Left forelimb (tissue), 1 donor: Measurements from ENCODE around the gene NPEPL1.
"Not testable (repeated sequence)": the region's sequence is repeated elsewhere in the genome, so short reads cannot be mapped to it uniquely, and the experiment has no call there.

Experiments
- DNase-seq: peaks from one replicate; pipeline ENCODE4 v3.0.0-alpha.2; 2018; ENCODE audit warnings: low spot score

The NPEPL1 gene

DNA sequence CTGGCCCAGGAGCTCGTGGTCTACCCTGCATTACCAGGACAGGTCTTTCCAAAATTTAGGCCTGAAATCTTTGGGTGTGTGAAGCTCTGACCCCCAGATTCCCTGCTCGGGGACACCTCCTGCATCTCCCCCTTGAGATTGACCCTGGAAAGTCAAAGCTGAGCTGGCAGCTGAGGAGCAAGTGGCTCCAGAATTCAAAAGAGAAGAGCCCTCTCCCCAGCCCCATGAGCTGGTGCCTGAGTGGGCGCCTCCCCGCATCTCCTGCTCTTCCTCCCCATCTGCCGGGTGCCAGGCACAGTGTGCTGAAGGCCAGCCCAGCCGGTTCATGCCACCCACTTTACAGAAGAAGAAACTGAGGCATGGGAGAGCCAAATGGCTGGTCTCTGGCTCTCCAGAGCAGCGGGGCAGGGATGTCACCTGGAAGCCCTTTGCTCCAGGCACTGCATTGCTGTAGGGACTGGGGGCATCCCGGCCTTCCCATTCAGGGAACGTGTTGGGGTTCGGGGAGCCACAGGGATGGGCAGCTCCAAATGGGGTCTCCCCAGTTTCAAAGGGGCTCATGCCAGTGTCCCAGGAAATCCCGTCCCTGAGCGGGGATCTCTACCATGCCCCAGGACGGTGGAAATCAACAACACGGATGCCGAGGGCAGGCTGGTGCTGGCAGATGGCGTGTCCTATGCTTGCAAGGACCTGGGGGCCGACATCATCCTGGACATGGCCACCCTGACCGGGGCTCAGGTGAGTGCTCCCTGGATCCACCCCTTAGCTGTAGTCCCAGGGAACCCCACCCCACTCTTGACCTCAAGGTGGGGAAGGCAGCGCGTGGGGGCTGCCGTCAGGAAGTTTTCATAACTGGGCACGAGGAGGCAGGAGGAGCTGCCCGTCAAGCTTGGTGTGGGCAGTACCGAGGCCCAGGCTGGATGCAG, 20.5 kb downstream of the NPEPL1 start:
- no peak for DNase-seq

DNA sequence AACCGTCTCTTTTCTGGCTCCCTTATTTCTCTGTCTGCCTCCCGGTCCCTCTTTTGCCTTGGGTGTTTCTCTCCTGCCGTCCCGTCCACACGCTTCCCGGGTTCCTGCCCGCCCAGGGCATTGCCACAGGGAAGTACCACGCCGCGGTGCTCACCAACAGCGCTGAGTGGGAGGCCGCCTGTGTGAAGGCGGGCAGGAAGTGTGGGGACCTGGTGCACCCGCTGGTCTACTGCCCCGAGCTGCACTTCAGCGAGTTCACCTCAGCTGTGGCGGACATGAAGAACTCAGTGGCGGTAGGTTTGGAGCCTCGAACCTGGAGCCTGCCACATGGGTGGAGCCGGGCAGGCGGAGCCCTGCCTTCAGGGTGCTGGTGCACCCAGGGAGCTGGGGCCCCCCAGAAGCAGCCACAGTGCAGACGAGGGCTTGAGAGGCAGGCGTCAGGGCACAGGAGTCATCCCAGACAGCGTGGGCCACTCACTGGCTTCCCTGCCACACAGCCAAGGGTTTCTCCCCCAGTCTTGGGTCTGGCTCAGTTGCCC, 21.3 kb downstream of the NPEPL1 start:
- DNase-seq: no peak

DNA sequence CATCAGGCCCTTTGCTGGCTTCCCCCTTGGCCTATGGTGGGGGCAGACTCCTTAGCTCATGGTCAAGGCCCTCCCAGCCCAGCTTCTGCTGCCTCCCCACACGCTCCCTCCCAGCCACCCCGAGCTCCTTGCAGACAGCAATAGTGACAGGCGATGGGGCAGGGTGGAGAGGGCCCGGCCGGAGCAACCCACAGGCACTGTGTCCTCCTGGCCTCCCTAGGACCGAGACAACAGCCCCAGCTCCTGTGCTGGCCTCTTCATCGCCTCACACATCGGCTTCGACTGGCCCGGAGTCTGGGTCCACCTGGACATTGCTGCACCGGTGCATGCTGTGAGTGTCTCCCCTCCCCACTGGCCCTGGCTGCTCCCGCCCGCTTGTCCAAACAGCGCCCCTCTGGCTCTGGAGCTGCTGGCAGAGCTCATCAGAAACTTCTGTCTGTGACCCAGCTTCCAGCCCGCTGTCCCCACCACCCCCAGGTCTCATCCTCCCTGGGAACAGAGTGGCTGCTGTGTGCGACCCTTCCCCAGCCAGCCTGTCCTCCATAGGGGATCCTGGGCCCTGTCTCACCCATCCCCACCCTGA, 21.8 kb downstream of the NPEPL1 start:
- no peak for DNase-seq

DNA sequence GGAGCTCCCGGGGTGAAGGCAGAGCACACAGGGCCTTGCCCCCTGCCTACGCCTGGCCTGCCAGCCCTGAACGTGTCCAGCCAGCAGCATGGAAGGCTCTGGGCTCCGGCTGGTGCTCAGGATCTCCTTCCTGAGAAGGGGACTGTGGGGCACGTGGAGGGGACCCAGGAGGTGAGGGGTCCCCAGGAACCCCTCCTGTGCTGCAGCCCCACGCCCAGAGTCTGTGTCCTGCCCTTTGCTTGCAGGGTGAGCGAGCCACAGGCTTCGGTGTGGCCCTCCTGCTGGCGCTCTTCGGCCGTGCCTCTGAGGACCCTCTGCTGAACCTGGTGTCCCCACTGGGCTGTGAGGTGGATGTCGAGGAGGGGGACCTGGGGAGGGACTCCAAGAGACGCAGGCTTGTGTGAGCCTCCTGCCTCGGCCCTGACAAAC, 22.3 kb downstream of the NPEPL1 start:
- DNase-seq: no peak

DNA sequence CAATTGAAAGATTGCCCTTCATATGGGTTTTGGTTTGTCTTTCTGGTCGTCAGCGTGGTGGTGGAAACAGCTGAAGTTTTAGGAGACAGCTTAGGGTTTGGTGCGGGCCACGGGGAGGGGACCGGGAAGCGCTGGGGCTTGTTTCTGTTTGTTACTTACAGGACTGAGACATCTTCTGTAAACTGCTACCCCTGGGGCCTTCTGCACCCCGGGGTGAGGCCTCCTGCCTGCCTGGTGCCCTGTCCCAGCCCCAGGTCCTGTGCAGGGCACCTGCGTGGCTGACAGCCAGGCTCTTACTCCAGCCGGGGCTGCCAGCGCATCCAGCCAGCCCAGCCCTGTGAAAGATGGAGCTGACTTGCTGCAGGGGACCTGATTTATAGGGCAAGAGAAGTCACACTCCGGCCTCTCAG, 22.8 kb downstream of the NPEPL1 start:
- no peak for DNase-seq

DNA sequence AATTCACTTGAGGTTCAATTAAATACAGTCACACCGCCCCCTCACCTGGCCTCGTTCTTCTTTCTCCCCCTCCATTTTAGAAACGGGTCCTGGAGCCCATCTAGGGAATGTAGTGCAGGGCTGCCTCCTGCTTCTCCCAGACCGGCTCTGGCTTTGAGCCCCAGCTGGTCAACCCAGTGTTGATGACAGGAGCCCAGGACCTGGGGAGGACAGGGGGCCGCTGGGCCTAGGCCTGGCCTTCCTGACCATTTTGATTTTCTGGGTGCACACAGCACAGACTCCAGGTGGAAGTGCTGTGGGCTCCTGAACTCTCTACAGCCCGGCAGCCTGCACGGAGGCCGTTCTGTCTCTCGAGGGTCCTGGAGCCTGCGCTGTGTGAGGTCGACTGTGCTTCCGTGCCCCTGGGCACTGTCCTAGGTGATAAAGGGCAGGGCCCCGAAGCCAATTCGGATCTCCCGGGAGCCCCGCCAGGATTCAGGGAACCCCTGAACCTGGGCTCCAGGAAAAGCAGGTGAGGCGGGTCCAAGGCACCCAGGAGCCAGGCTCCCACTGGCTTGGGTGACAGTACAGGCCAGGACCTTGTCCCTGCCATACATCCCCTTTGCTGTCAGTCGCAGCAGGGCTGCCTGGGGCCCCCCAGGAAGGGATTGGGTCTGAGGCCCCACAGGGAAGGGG, 23.3 kb downstream of the NPEPL1 start:
- DNase-seq: no peak

DNA sequence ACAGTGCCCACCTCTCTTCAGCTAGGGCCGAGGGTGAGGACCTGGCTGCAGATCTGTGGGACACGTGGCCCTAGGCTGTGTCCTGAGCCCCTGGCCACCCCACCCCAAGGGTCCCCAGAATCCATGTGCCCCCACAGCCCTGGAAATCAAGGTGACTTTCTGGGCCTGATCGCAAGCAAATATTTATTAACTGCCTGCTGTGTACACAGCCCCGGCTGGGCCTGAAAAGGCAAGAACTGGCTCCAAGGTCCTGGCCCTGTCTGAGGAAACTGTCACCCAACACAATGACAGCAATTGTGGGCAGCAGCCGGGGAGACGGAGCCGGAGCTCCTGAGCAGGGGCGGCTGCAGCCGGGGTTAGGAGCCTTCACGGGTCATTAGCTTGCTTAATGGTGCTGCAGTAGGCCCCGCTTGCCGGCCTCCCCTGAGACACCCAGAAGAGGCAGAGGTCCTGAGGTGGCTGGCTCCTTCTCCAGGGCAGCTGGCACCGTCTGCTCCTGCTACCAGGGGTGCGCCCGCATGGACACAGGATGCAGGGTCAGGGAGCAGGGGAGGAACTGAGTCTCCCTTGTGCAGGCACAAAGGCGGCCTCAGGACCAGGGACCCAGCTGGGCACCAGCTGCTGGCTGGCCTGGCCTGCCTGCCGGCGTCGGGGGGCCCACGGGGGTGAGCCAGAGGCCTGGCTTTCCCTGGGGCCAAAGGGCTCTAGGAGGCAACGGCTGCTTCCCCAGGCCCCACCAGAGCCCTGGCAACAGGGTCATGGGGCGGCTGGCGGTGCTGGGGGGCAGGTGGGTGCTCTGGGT, 24.1 kb downstream of the NPEPL1 start:
- DNase-seq: no peak

DNA sequence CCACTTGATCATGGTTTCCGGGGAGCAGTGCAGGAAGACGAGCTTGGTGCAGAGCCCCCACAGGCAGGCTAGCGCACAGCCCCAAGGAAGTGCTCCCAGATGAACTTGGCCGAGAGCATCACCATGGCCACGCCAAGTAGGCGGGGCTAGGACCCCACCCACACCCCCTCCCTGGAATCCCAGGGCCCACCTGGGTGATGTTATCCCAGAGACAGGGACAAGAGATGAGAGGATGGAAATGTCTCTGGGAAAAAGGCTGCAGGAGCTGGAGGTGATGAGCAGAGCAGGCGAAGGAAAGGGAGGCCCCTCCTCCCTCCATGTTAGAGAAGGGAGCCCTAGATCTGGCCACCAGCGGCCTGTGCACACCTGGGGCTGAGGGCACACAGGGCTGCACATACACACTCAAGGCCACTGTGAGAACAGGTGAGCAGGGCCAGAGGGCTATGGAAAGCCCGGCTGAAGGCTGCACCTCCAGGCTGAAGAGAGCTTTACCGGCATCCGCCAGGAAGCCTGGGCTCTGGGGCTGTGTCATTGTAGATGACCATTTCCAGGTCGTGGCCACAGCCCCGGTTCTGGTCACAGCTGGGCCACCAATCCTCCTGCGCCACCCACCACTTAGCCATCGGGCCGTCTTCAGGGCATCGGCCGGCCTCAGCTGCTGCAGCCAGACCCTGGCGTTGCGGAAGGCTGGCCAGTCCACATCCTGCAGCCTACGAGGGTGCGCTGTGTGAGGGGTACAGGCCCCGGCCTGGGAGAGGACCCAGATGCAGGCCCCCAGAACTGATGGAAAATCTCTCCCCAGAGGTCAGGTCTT, 24.9 kb downstream of the NPEPL1 start:
- no peak for DNase-seq

DNA sequence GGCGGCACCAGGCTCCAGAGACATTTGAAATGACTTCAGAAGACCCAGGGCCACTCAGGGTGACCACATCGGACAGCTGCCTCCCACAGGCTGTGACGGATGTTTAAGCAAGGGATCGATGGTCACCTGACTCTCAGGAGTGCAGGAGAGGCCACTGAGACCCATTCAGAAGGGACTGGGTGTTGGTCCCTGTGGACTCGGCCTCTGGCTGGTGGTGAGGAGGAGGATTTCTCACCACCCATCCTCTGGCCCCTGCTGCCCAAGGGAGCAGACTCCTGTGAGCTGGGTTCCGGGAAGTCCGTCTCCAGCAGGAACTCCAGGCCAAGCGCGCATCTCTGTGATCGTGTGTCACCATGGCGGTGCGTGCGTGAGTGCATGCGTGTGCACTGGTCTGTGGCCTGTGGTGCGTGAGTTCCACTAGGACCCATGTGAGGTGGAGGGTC, 25.5 kb downstream of the NPEPL1 start:
- DNase-seq: no peak

DNA sequence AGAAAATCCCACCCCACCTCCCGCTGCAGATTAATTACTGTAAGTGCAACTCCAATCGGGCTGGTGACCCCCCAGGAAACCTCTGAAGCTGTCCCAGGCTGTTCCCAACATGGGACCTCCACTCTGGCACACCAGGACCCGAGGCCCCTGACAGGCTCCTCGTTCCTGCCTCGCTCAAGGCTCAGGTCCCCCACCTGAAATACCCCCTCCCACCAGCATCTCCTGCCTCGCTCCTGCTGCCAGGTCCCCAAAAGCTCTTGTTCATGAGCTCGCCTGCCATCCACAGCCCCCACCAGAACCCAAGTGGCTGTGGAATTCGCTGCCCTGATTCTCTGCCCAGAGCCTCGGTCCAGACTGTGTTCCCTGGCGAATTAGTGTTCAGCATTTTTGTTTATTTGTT, 26.1 kb downstream of the NPEPL1 start:
- peak; percentile 45 for DNase-seq

DNA sequence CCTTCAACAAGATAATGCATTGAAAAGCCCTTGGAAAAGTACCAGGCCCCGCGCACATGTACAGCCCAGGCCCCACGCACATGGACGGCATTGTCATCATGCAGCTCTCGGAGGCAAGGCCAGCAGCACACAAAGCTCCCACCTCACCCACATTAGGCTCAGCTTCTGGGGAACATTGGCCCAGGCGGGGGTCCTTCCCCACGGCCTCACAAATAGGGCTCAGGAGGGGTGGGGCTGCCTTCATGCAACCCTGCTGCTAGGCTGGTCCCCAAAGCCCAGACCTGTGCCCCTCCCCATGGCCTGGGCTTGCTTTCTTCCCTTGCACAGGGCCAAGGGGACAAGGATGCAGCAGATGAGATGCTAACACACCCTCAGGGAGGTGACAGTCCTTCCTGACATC, 26.7 kb downstream of the NPEPL1 start:
- peak; percentile 63 for DNase-seq

DNA sequence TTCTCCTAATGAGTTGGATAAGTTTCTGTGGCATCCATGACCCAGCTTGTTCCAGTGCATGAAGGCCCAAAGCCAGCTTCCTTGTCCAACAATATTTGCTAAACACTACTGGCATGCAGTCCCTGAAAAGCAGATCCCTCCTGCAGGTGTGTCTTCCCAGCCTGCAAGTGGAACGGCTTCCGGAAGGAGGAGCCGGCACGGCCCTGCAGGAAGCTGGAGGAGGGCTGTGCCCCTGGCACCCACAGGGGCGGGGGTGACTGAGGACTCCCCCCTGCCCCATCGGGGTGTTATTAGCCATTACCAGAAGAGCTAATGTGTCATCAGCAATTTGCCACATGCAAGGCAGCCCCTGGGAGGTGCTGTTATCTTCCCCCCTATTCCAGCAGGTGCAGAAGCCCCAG, 27.4 kb downstream of the NPEPL1 start:
- peak; percentile 63 for DNase-seq

DNA sequence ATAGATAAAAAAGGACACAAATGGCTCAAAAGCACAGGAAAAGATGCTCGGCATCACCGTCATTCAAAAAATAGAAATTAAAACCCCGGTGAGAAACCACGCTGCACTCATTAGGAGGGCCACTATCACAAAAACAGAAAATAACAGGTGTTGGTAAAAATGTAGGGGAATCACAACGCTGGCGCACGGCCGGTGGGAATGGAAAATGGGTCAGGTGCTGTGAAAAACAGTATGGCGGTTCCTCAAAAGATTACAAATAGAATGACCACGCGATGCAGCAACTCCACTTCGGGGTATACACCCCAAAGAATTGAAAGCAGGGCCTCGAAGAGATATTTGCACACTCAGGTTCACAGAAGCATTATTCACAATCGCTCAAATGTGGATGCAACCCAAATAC, 28.3 kb downstream of the NPEPL1 start:
- no peak for DNase-seq

DNA sequence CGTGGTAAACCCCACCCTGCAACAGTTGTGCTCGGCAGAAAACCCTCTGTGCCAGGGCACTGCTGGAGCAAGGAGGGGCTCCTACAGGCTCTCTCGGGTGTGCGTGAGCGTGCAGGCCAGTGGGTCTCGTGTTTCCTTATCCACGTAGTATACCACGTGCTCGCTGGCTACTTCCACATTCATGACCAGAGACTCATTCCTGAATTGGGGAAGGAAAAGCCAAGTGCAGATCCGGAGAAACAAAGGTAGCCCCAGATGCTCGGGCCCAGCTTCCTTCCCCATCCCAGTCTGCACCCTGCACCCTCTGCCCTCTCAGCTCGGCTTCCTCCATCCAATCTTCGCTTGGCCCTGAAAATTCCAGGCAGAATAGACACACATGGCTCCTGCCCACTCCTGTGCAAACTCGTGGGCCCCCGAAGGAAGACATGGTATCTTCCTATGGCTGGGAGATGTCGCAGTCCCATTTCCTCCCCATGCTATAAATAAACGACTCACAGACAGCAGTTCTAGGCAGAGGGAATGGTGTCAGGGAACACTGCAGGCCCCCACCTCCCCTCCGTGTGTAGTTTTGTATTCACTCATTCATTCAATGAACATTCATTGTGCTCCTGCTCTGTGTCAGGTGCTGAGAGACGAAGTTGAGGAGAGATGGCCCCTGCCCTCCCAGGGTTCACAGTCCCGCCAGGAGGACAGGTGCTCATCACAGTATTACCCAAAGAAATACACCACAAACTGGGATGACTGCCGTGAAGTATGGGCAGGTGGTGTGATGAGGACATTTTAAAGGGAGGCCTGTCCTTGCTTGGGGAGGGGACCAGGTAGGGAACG, 29.6 kb downstream of the NPEPL1 start:
- peak; percentile 48 for DNase-seq

DNA sequence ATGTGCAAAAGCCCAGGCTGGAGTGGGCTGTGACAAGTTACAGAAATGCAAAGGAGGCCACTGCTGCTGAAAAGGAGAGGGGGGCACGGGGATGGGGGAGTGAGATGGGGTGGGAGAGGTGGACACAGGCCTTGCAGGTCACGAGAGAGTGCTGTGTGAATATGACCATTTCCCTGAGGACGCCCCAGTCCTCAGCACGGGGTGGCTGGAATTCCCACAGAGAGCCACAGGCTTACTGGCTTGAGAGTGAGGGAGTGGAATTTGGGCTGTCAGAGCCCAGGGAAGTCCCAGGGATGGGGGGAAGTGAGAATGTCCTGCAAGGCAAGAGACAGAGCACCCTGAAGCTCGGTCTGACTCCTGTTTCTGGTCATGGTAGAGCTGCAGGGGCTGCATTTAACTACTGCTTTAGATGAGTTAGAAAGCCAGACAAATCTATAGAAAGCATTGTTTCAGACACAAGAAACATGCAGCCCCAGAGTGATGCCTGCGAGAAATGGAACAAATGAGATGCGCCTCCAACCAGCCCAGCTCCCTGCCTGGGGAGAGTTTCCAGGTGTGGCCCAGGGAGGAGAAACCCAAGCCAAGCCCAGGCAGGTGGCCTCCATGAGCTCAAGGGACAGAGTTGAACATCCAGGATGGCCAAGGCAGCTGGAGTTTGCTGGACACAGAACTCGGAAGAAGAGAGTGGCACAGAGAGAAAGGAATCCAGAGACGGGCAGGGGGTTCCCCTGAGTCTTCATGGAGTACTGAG, 30.5 kb downstream of the NPEPL1 start:
- DNase-seq: peak; percentile 31

DNA sequence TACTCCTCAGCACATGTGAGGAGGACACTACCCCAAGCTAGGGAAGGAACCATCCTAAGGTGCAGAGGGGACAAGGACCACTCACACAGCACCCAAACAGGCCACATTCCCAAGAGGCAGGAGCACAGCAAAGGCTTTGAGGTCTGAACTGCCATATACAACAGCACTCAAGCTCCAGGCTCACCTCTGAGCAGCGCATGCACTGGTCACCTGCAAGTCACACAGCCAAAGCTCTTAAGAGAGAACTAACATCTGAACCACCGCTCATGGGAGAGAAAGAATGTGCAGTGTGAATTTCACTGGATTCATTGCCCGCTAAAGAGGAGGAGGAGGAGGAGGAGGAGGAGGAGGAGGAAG, 31.0 kb downstream of the NPEPL1 start:
- no peak for DNase-seq

DNA sequence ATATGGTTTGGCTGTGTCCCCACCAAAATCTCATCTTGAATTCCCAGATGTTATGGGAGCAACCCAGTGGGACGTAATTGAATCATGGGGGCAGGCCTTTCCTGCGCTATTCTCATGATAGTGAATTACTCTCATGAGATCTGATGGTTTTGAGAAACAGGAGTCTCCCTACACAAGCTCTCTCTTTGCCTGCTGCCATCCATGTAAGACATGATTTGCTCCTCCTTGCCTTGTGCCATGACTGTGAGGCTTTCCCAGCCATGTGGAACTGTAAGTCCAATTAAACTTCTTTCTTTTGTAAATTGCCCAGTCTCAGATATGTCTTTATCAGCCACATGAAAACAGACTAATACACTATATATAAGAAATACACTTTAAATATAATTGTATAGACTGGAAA, 33.6 kb downstream of the NPEPL1 start:
- not testable (repeated sequence) for DNase-seq

DNA sequence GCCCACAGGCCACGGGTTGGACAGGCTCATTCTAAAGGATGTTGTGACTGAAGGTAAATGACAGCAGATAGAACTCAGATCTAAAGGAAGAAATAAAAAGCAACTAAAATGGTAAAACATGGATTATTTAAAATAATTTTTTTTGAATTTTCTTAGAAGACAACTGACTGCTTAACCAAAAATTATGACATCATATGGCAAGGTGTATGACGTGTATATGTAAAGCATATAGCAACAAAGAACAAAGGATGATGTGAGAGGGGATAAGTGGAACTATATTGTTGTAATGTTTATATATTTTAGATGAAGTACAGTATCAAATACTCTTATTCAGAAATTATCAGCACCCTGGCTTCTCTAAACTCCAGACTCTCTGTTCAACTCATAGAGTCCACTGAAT, 38.6 kb downstream of the NPEPL1 start:
- no peak for DNase-seq

DNA sequence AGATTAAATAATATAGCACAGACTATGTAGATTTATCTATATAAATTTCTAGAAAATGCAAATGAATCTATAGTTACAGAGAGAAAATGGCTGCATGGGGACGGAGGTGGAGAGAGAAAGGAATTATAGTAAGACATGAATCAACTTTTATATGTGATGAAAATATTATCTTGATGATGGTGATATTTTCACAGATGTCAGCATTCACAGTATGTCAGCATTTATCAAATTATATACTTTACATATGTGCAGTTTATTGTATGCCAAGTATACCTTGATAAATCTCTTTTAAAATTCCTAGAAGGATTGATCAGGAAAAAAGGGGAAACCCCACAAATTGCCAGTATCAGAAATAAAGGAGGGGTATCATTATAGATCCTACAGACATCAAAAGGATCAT, 44.6 kb downstream of the NPEPL1 start:
- DNase-seq: no peak
